GM03348 (cell line): Measurements from ENCODE around the gene SUMF1.
A peak's percentile ranks its signal among the peaks of the same experiment; 100 is the strongest.

Source experiments
- DNase-seq: peaks from one replicate; pipeline ENCODE4 v3.0.0; 2012; ENCODE audit warnings: low spot score

SUMF1 gene

GRCh38 chr3:4497005-4497692 is 30.1 kb upstream of the SUMF1 start:
- DNase-seq, result no peak

GRCh38 chr3:4496087-4496452 is 29.0 kb upstream of the SUMF1 start:
- no peak for DNase-seq

- DNase-seq, result no peak
Measured at GRCh38 chr3:4495294-4496086, 28.4 kb upstream of the SUMF1 start.

GRCh38 chr3:4494895-4495264 is 27.8 kb upstream of the SUMF1 start:
- DNase-seq, result no peak

- DNase-seq, result peak; percentile 47
Measured at GRCh38 chr3:4493941-4494894, 27.1 kb upstream of the SUMF1 start.

GRCh38 chr3:4493014-4493940 is 26.2 kb upstream of the SUMF1 start, which contains the start of gene ITPR1:
TSS of gene ITPR1 (plus strand) at chr3:4493348. CDS start at chr3:4516492, 23,144 bp downstream.
- peak; percentile 98 for DNase-seq

GRCh38 chr3:4492208-4493013 is 25.3 kb upstream of the SUMF1 start:
- DNase-seq, result peak; percentile 55

- no peak for DNase-seq
Measured at GRCh38 chr3:4491855-4492207, 24.8 kb upstream of the SUMF1 start.

- no peak for DNase-seq
Measured at GRCh38 chr3:4478261-4478660, 11.2 kb upstream of the SUMF1 start.

- no peak for DNase-seq
Measured at GRCh38 chr3:4476496-4476895, 9.4 kb upstream of the SUMF1 start.

- no peak for DNase-seq
Measured at GRCh38 chr3:4475804-4476203, 8.7 kb upstream of the SUMF1 start.

GRCh38 chr3:4474683-4475490 is 7.8 kb upstream of the SUMF1 start:
- DNase-seq, result peak; percentile 27

- DNase-seq, result no peak
Measured at GRCh38 chr3:4472766-4473165, 5.7 kb upstream of the SUMF1 start.

GRCh38 chr3:4472312-4472711 is 5.2 kb upstream of the SUMF1 start:
- DNase-seq, result no peak

- no peak for DNase-seq
Measured at GRCh38 chr3:4471907-4472306, 4.8 kb upstream of the SUMF1 start.

GRCh38 chr3:4467522-4467867 is 426 bp upstream of the SUMF1 start:
- no peak for DNase-seq

- DNase-seq, result no peak
Measured at GRCh38 chr3:4464576-4464975, 2.5 kb downstream of the SUMF1 start.

- DNase-seq, result no peak
Measured at GRCh38 chr3:4462369-4463040, 4.6 kb downstream of the SUMF1 start.

GRCh38 chr3:4461468-4462090 is 5.5 kb downstream of the SUMF1 start:
- no peak for DNase-seq
